ENCODE data around the gene ZG16B.

GRCh38 chr16:2841606-2842339 lies 11.7 kb downstream of the ZG16B start:
- TF ChIP-seq CTCF (conservative IDR thresholded peaks at IDR 0.05; ENCODE audit: low read depth, low read length) (no peak), EZH2 (IDR thresholded peaks at IDR 0.05; ENCODE audit: borderline replicate concordance, low read depth, low read length, poor library complexity, severe bottlenecking) (no peak)
